ENCODE measurements around the gene PGLYRP1. TPM values are rescaled to one million over a fixed set of nuclear protein-coding genes. Genes with fewer than 3 reads are reported as not detected.

The PGLYRP1 gene
- total RNA-seq, 2 experiments from 2014 or later: not detected

DNA sequence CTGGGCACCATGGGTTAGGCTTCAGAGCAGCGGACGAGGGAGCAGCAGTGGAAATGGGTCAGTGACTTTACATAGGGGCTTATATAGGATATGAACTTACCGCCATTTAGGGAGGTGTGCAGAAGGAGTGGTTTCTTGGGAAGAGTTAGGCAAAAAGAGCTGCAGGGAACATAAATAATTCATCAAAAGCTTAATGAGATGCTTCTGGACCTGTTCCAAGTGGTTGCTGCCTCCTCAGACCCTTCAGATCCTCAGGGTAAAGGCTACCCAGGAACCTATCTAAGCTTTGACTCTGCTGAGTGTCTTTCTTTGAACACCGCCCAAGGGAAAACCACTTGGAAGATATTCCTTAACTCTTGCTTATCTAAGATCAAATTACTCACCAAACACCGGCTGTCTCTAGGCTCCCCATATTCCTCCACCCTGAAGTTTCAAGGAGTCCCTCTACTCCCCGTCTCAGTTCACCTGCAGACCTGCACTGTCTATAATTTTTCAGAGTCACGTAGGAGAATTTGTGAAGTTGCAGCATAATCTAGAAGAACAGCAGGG lies 18.2 kb upstream of the PGLYRP1 start, which contains the start of gene IGFL4:
TSS of gene IGFL4 (minus strand) at position 51 of the 549 bp plus-strand sequence. CDS start at position 11, 40 bp downstream.
- DNase-seq (ENCODE audit: low spot score): no peak
- no peak within 1 kb of the TSS for H3K4me3 ChIP-seq (ENCODE audit: low read depth, low read length, poor library complexity, severe bottlenecking)
- ChIA-PET CTCF (ENCODE audit: unreplicated experiment) (no interaction called here), POLR2A (no interaction called here)
- H3K4me2 ChIP-seq (ENCODE audit: low read length): no peak within 1 kb of the TSS
- BruUV-seq (replicated peaks): no TSS peak
- H2AFZ ChIP-seq (ENCODE audit: low read length): no peak within 1 kb of the TSS
- no peak within 1 kb of the TSS for H3K27ac ChIP-seq (ENCODE audit: low read depth, low read length, poor library complexity, severe bottlenecking)
- H3K36me3 ChIP-seq (ENCODE audit: insufficient read depth, low read length): no peaks in the 10 kb centered on the region
- H3K4me1 ChIP-seq (ENCODE audit: insufficient read depth, low read length, poor library complexity, severe bottlenecking): no peaks in the 10 kb centered on the region
- H3K9me2 ChIP-seq (ENCODE audit: insufficient read depth, low read length): no peaks in the 10 kb centered on the region
- H3K79me2 ChIP-seq (ENCODE audit: insufficient read depth, low read depth, low read length): no peaks in the 10 kb centered on the region
- intact Hi-C loops (cut with micrococcal nuclease; ENCODE audit: unreplicated experiment): no loop called here
- TF ChIP-seq, protein P1, sequence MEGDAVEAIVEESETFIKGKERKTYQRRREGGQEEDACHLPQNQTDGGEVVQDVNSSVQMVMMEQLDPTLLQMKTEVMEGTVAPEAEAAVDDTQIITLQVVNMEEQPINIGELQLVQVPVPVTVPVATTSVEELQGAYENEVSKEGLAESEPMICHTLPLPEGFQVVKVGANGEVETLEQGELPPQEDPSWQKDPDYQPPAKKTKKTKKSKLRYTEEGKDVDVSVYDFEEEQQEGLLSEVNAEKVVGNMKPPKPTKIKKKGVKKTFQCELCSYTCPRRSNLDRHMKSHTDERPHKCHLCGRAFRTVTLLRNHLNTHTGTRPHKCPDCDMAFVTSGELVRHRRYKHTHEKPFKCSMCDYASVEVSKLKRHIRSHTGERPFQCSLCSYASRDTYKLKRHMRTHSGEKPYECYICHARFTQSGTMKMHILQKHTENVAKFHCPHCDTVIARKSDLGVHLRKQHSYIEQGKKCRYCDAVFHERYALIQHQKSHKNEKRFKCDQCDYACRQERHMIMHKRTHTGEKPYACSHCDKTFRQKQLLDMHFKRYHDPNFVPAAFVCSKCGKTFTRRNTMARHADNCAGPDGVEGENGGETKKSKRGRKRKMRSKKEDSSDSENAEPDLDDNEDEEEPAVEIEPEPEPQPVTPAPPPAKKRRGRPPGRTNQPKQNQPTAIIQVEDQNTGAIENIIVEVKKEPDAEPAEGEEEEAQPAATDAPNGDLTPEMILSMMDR (conservative IDR thresholded peaks at IDR 0.05; ENCODE audit: low read length): no peak
- no peak for TF ChIP-seq EZH2phosphoT487 (IDR thresholded peaks at IDR 0.05; ENCODE audit: borderline replicate concordance, low read depth, low read length)
- H3K9me3 ChIP-seq (ENCODE audit: low read length): no peaks in the 10 kb centered on the region
- H4K20me1 ChIP-seq (ENCODE audit: insufficient read depth, low read length): no peaks in the 10 kb centered on the region

GRCh38 chr19:46040125-46040524 lies 17.3 kb upstream of the PGLYRP1 start:
- TF ChIP-seq, protein P1 (conservative IDR thresholded peaks at IDR 0.05; ENCODE audit: low read length): no peak
- no peak for TF ChIP-seq EZH2phosphoT487 (IDR thresholded peaks at IDR 0.05; ENCODE audit: borderline replicate concordance, low read depth, low read length)
- no TSS peak for BruUV-seq (replicated peaks)

DNA sequence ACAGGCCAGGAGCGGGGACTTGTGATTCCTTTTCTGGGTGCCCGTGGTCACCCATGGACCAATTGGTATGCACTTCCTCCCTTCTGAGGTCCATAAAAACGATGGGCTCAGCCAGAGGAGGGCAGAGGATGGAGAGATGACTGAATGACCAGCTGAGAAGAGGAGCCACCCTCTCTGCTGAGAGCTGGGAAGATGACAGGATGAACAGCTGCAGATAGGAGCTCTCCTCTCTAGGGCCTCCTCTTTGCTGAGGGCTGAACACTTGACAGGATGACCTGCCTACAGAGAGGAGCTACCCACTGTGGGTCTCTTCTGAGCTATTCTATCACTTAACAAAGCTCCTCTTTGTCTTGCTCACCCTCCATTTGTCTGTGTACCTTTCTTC lies 13.9 kb upstream of the PGLYRP1 start:
- no peaks in the 10 kb centered on the region for H3K4me1 ChIP-seq (ENCODE audit: insufficient read depth, low read length, poor library complexity, severe bottlenecking)
- no peaks in the 10 kb centered on the region for H3K9me2 ChIP-seq (ENCODE audit: insufficient read depth, low read length)
- ChIA-PET POLR2A (no interaction called here), CTCF (ENCODE audit: unreplicated experiment) (no interaction called here)
- no peaks in the 10 kb centered on the region for H3K9me3 ChIP-seq (ENCODE audit: low read length)
- DNase-seq (ENCODE audit: low spot score): no peak
- H3K36me3 ChIP-seq (ENCODE audit: insufficient read depth, low read length): no peaks in the 10 kb centered on the region; the same call in 1 of the 2 replicates
- TF ChIP-seq, protein P1 (conservative IDR thresholded peaks at IDR 0.05; ENCODE audit: low read length): no peak
- no peak for TF ChIP-seq EZH2phosphoT487 (IDR thresholded peaks at IDR 0.05; ENCODE audit: borderline replicate concordance, low read depth, low read length)
- no peak overlapping the region for H2AFZ ChIP-seq (ENCODE audit: low read length)
- intact Hi-C loops (cut with micrococcal nuclease; ENCODE audit: unreplicated experiment): no loop called here
- H3K27ac ChIP-seq (ENCODE audit: low read depth, low read length, poor library complexity, severe bottlenecking): no peak overlapping the region
- H3K79me2 ChIP-seq (ENCODE audit: insufficient read depth, low read depth, low read length): no peaks in the 10 kb centered on the region
- BruUV-seq (replicated peaks): no TSS peak
- no peak overlapping the region for H3K4me3 ChIP-seq (ENCODE audit: low read depth, low read length, poor library complexity, severe bottlenecking)
- H4K20me1 ChIP-seq (ENCODE audit: insufficient read depth, low read length): no peaks in the 10 kb centered on the region
- H3K4me2 ChIP-seq (ENCODE audit: low read length): no peak overlapping the region

More at GRCh38 chr19:46040125-46040524, 17.3 kb upstream of the PGLYRP1 start:
- Histone ChIP-seq H4K20me1 (ENCODE audit: insufficient read depth, low read length) (no peaks in the 10 kb centered on the region), H3K9me3 (ENCODE audit: low read length) (no peaks in the 10 kb centered on the region), H3K4me1 (ENCODE audit: insufficient read depth, low read length, poor library complexity, severe bottlenecking) (no peaks in the 10 kb centered on the region), H2AFZ (ENCODE audit: low read length) (no peak overlapping the region), H3K9me2 (ENCODE audit: insufficient read depth, low read length) (no peaks in the 10 kb centered on the region), H3K27ac (ENCODE audit: low read depth, low read length, poor library complexity, severe bottlenecking) (no peak overlapping the region), H3K4me3 (ENCODE audit: low read depth, low read length, poor library complexity, severe bottlenecking) (no peak overlapping the region), H3K4me2 (ENCODE audit: low read length) (no peak overlapping the region), H3K79me2 (ENCODE audit: insufficient read depth, low read depth, low read length) (no peaks in the 10 kb centered on the region), H3K36me3 (ENCODE audit: insufficient read depth, low read length) (no peaks in the 10 kb centered on the region)
- CTCF ChIA-PET (ENCODE audit: unreplicated experiment): no interaction called here
- intact Hi-C loops (cut with micrococcal nuclease; ENCODE audit: unreplicated experiment): no loop called here
- POLR2A ChIA-PET: no interaction called here
- no peak for DNase-seq (ENCODE audit: low spot score)
